Skeletal muscle cell (primary cell): ENCODE measurements around the gene LAMA3.
A peak's percentile ranks its signal among the peaks of the same experiment; 100 is the strongest.

ENCODE experiments used
- DNase-seq: peaks from one replicate; pipeline ENCODE4 v3.0.0-alpha.2; 2010; ENCODE audit warnings: low read depth
- H3K4me3 ChIP-seq: 2 replicates; pipeline ENCODE4 v1.5.1; 2011; ENCODE audit warnings: low read depth, mild to moderate bottlenecking, control low read depth, low read length, moderate library complexity

LAMA3 gene

DNA sequence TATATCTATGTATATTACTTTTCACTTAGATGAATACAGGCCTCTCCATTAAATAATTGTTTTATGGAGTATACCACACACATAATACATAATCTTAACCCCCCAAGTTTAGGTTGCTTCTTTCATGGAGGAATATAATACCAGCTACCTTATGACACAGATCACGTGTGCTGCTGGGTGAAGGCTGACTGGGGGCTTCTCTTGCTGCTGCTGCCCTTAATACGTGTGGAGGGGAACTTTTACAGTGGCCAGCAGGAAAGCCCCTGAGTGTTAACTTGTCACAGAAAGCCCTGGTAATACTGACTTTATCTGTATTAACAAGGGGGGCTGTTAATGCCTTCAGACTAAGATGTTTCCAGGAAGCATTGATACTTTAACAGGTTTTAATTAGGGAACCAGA is 63.1 kb downstream of the LAMA3 start:
- no peak overlapping the region for H3K4me3 ChIP-seq
- no peak for DNase-seq

DNA sequence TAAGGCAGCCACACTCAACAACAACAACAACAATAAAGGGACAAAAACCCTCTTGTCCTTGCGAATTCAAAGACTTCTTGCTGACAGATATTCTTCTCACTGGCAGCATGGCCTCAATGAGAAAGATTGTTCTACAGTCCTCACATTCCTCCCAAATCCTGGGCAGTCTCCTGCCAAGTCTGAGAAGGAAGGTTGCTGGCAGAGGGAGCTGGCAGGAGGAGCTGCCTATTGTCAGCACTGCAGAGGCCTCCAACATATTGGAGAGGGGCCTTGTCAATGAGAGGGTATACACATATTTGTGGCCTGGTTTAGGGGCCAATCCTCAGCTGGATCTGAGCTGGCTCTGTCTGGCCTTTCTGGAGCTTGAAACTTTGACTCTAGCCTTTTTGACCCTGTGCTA is 63.5 kb downstream of the LAMA3 start:
- no peak overlapping the region for H3K4me3 ChIP-seq
- DNase-seq: no peak

GRCh38 chr18:23756590-23757436 is 67.6 kb downstream of the LAMA3 start:
- no peak for DNase-seq
- H3K4me3 ChIP-seq: no peak overlapping the region

DNA sequence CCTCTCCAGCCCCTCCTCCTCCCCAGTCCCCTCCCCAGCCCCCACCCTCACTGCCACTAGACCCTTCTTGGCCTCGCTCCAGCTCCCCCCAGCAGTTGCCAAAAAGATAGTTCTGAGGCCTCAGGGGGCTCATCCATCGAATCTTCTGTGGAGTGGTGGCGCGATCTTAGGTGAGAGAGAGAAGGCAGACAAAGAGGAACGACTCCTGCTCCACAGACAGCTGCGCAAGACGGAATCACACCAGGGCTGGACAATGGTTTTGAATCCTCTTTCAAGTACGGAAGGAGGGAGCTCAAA is 68.1 kb downstream of the LAMA3 start:
- DNase-seq: no peak
- no peak overlapping the region for H3K4me3 ChIP-seq

DNA sequence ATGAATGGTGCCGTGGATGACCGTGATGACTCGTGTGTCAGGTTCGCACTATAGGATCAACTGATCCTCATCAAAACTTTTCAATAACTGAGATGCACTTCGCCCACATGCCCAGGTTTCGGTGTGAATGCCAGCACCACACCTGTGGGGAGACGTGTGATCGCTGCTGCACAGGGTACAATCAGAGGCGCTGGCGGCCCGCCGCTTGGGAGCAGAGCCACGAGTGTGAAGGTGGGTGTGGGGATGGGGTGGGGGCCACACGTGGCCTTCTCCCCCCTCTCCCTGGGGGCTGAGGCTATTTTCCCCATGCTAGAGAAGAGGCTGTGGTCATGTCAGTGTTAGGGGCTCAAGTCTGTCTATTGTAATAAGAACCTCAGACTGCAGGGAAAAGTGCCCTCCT is 69.0 kb downstream of the LAMA3 start:
- DNase-seq: no peak
- no peak overlapping the region for H3K4me3 ChIP-seq

GRCh38 chr18:23761941-23762340 is 72.7 kb downstream of the LAMA3 start:
- H3K4me3 ChIP-seq: no peak overlapping the region
- DNase-seq: no peak

DNA sequence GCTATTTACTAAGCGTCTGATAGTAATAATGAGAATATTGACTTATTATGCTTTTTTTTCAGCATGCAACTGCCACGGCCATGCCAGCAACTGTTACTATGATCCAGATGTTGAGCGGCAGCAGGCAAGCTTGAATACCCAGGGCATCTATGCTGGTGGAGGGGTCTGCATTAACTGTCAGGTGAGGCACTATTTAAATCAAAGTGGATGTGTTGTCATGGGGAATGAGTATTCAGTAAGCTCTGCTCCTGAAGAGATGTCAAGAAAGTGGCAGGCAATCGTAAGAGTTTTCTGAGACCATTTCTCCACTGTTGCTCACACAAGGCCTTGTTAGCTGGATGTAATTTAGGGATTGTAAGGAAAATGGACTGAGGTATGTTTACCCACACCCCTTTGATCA is 74.1 kb downstream of the LAMA3 start:
- no peak for DNase-seq
- no peak overlapping the region for H3K4me3 ChIP-seq

DNA sequence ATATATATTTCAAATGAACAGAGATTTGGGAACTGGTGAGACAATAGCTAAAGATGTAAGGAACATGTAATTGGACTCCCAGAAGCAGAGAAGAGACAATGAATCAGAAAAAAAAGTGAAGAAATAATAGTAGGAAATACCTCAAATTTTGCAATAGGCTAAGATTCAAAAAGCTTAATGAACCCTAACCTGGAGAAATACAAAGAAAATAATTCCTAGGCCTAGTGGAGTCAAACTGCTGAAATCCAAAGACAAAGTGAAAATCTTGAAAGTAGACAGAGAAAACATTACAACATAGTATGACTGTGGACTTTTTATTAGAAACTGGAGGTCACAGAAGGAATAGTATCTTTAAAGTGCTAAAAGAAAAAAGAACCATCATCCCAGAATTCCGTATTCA is 76.7 kb downstream of the LAMA3 start:
- DNase-seq: no peak
- no peak overlapping the region for H3K4me3 ChIP-seq

GRCh38 chr18:23772327-23773024 is 83.2 kb downstream of the LAMA3 start:
- no peak overlapping the region for H3K4me3 ChIP-seq
- DNase-seq: no peak

DNA sequence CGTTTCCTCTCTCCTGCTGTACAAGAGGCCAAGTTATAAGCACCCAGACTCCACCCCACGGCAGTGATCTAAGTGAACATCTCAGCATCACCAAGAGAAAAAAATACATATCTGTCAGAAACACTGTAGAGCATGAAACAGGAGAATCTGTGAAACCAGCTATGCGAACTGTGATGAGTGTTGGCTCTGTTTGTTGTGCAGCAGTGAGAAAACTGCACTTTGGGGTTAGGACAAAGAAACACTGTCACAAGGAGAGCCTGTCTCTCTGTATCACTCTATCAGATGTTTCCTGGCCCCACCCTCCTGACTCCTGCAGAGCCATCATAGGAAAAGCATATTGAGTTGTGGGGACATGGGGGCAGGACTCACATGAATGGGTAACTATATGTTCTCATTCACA is 87.1 kb downstream of the LAMA3 start:
- no peak for DNase-seq
- H3K4me3 ChIP-seq: no peak overlapping the region

- DNase-seq: no peak
- H3K4me3 ChIP-seq: no peak overlapping the region
Observed at GRCh38 chr18:23778828-23779227, 89.6 kb downstream of the LAMA3 start.

- H3K4me3 ChIP-seq: no peak overlapping the region
- no peak for DNase-seq
Observed at GRCh38 chr18:23779696-23780303, 90.5 kb downstream of the LAMA3 start.

DNA sequence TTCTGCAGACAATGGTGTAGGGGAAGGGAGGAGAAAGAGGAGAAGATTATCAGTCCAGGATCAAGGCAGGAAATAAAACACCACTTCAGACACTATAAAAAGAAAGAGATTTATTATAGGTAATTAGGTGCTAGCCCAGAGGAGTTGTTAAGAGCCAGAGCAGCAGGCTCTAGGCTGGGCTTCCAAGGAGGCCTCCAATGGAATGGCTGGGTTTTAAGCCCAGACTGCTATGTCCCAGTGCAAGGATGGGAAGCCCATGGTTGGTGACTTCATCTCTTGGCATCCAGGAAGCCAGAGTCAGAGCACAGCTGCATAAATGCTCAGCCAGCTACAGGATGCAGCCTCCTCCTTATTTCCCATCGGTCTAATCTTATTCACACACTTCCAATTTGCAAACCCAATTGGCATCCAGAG is 95.6 kb downstream of the LAMA3 start:
- no peak overlapping the region for H3K4me3 ChIP-seq
- peak; percentile 80 for DNase-seq

DNA sequence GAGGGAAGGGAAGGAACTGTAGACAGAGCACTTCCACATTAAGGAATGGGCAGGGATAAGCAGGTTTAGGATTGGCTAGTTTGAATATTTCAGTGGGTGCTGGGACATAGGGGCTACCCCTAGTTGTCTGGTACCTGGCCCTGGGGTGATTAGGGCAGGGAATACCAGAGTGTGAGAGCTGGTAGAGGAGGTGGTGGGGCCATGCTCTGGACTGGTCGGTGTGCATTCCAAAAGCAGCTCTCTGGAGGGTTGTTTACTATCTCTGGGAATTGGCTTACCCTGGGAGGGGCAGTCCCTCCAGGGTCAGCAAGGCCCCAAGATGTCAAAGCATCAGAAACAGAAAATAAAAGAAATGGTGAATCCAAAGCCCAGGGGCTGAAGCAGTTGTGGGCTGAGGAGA is 103.8 kb downstream of the LAMA3 start:
- no peak for DNase-seq
- H3K4me3 ChIP-seq: no peak overlapping the region

- no peak overlapping the region for H3K4me3 ChIP-seq
- DNase-seq: no peak
Observed at GRCh38 chr18:23793985-23794867, 105.0 kb downstream of the LAMA3 start.

DNA sequence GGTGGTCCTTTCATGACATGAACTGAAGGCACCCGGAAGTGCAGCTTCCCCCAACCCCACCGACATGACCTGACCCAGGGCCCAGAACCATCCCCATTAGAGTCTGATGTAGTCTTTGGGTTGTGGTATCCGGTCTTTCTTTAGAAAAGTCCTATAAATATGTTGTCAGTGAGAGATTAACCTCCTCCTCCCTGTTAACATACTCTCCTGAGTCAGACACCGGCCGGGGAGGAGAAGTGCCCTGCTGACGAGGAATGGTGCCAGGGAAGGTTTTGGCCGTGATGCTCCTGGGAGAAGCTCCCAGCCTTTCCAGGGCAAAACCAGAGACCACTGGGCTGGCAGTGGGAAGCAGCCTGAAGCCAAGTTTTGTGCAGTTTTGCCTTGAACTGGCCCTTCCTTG is 109.0 kb downstream of the LAMA3 start:
- no peak overlapping the region for H3K4me3 ChIP-seq
- DNase-seq: no peak

GRCh38 chr18:23798824-23799223 is 109.6 kb downstream of the LAMA3 start:
- H3K4me3 ChIP-seq: no peak overlapping the region
- DNase-seq: no peak

GRCh38 chr18:23799540-23799939 is 110.3 kb downstream of the LAMA3 start:
- H3K4me3 ChIP-seq: no peak overlapping the region
- DNase-seq: no peak

DNA sequence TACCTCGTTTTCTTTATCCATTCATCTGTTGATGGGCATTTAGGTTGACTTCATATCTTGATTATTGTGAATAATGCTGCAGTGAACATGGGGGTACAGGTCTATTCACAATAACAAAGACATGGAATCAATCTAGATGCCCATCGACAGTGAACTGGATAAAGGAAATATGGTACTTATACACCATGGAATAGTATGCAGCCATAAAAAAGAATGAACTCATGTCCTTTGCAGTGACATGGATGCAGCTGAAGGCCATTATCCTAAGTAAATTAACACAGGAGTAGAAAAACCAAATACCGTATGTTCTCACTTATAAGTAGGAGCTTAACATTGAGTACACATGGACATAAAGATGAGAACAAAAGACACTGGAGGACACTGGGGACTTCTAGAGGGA is 111.6 kb downstream of the LAMA3 start:
- DNase-seq: no peak

DNA sequence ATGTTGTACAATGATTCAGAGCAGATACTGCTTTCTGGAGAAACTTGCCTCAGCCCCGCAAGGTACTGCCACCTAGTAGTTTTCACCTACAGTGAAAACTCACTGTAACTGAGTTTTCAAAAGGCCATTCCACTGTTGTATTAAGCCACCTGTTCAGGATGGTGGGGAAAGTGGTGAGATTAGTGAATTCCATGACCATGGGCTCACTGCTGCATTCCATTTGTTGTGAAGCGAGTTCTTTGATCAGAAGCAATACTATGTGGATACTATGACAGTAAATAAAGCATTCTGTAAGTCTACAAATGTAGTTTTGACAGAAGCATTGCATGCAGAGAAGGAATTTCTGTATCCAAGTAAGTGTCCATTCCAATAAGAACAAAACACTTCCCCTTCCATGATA is 113.6 kb downstream of the LAMA3 start:
- no peak overlapping the region for H3K4me3 ChIP-seq
- DNase-seq: no peak

More for the DNA sequence above, 111.6 kb downstream of the LAMA3 start:
- H3K4me3 ChIP-seq: no peak overlapping the region
